Neuronal stem cell (in vitro differentiated cells): ENCODE measurements around the gene PKHD1.

ENCODE experiments used
- DNase-seq: peaks from one replicate; pipeline ENCODE4 v3.0.0-alpha.2; 2013; ENCODE audit warnings: low spot score
- H2AFZ ChIP-seq: one replicate; pipeline ENCODE4 v1.6.1; 2013; ENCODE audit warnings: mild to moderate bottlenecking, low read length, inconsistent platforms
- H2AK5ac ChIP-seq: 2 replicates; pipeline ENCODE4 v1.6.1; 2013; ENCODE audit warnings: low read depth, mild to moderate bottlenecking, inconsistent platforms, low read length, moderate library complexity, mixed read lengths
- H2BK120ac ChIP-seq: 2 replicates; pipeline ENCODE4 v1.6.1; 2013; ENCODE audit warnings: low read depth, mild to moderate bottlenecking, inconsistent platforms, low read length, moderate library complexity, mixed read lengths
- H2BK12ac ChIP-seq: one replicate; pipeline ENCODE4 v1.6.1; 2013; ENCODE audit warnings: low read length, inconsistent platforms
- H2BK15ac ChIP-seq: 2 replicates; pipeline ENCODE4 v1.6.1; 2013; ENCODE audit warnings: mild to moderate bottlenecking, low read length, inconsistent platforms, mixed read lengths
- H2BK5ac ChIP-seq: one replicate; pipeline ENCODE4 v1.6.1; 2013; ENCODE audit warnings: inconsistent platforms, mild to moderate bottlenecking, low read length, moderate library complexity
- H3K14ac ChIP-seq: one replicate; pipeline ENCODE4 v1.6.1; 2013; ENCODE audit warnings: low read length, inconsistent platforms
- H3K18ac ChIP-seq: 2 replicates; pipeline ENCODE4 v1.6.1; 2013; ENCODE audit warnings: low read length, inconsistent platforms
- H3K23ac ChIP-seq: 2 replicates; pipeline ENCODE4 v1.6.1; 2013; ENCODE audit warnings: low read depth, mild to moderate bottlenecking, mixed read lengths, low read length, inconsistent platforms; ENCODE audit not compliant: poor library complexity
- H3K27ac ChIP-seq: replicated peaks from 3 replicates; pipeline ENCODE4 v1.5.1; 2013; ENCODE audit warnings: low read length, inconsistent platforms
- H3K27me3 ChIP-seq, 3 experiments: 2 replicates each; pipeline ENCODE4 v1.6.1; 2013; ENCODE audit warnings: low read length in 3 of 3, mild to moderate bottlenecking in 2 of 3, inconsistent platforms in 1 of 3, low read depth in 1 of 3, mixed read lengths in 1 of 3, moderate library complexity in 1 of 3; ENCODE audit not compliant: control insufficient read depth in 3 of 3, insufficient read depth in 3 of 3
- H3K36me3 ChIP-seq, 2 donors: replicated peaks in 1 of 2; 2 replicates each; pipeline ENCODE4 v1.6.1; 2013; ENCODE audit warnings: low read length in 2 of 2; ENCODE audit not compliant: control insufficient read depth in 2 of 2, insufficient read depth in 2 of 2
- H3K4ac ChIP-seq: 2 replicates; pipeline ENCODE4 v1.6.1; 2013; ENCODE audit warnings: inconsistent platforms, mild to moderate bottlenecking, low read length, moderate library complexity
- H3K4me1 ChIP-seq, 2 donors: 1 replicate in 1 of 2; 2 replicates in 1 of 2; pipeline ENCODE4 v1.6.1; 2013; ENCODE audit warnings: low read length in 2 of 2, low read depth in 1 of 2; ENCODE audit not compliant: control insufficient read depth in 2 of 2, insufficient read depth in 1 of 2
- H3K4me2 ChIP-seq: one replicate; pipeline ENCODE4 v1.6.1; 2013; ENCODE audit warnings: mild to moderate bottlenecking, low read length, inconsistent platforms; ENCODE audit not compliant: insufficient read depth, poor library complexity, severe bottlenecking
- H3K4me3 ChIP-seq, 2 donors: 2 replicates each; pipeline ENCODE4 v1.5.1; 2013; ENCODE audit warnings: low read length in 2 of 2, mild to moderate bottlenecking in 2 of 2, inconsistent platforms in 1 of 2, moderate library complexity in 1 of 2
- H3K79me1 ChIP-seq: one replicate; pipeline ENCODE4 v1.6.1; 2013; ENCODE audit warnings: low read depth, mild to moderate bottlenecking, inconsistent platforms, low read length, moderate library complexity
- H3K9ac ChIP-seq: one replicate; pipeline ENCODE4 v1.6.1; 2013; ENCODE audit warnings: mild to moderate bottlenecking, low read depth, low read length, inconsistent platforms; ENCODE audit not compliant: poor library complexity
- H3K9me3 ChIP-seq, 2 donors: replicated peaks in 1 of 2; 2 replicates each; pipeline versions ENCODE3 to v1.6.1; 2013; ENCODE audit warnings: low read length in 2 of 2, mild to moderate bottlenecking in 2 of 2, inconsistent platforms in 1 of 2, low read depth in 1 of 2, mixed read lengths in 1 of 2, moderate library complexity in 1 of 2; ENCODE audit not compliant: control insufficient read depth in 2 of 2, insufficient read depth in 1 of 2
- H4K8ac ChIP-seq: one replicate; pipeline ENCODE4 v1.6.1; 2013; ENCODE audit warnings: low read depth, mild to moderate bottlenecking, inconsistent platforms, low read length, moderate library complexity
- H4K91ac ChIP-seq: one replicate; pipeline ENCODE4 v1.6.1; 2013; ENCODE audit warnings: low read length, low read depth, mild to moderate bottlenecking, inconsistent platforms; ENCODE audit not compliant: poor library complexity
- WGBS, 2 donors: extraction: QIAGEN DNeasy Blood & Tissue Kit; methylation state at CpG; one replicate each; pipeline ENCODE4 v1.1.7; 2013; ENCODE audit warnings: missing lambda C conversion rate in 2 of 2, mixed read lengths in 1 of 2; ENCODE audit not compliant: insufficient read length in 2 of 2, insufficient replicate concordance in 1 of 2; ENCODE audit errors: extremely low coverage in 2 of 2; 5-methylcytosine and 5-hydroxymethylcytosine counted together

Gene PKHD1

GRCh38 chr6:52081237-52081636, 6.2 kb downstream of the PKHD1 start:
- WGBS, 2 donors, result no CpG with 5 or more reads among the region's 4 CpGs
- no peak overlapping the region for H3K14ac ChIP-seq
- no peaks in the 10 kb centered on the region for H3K27me3 ChIP-seq
- H3K23ac ChIP-seq, result no peak overlapping the region
- H3K18ac ChIP-seq, result no peak overlapping the region
- no peaks in the 10 kb centered on the region for H3K36me3 ChIP-seq
- H4K8ac ChIP-seq, result no peak overlapping the region
- H2BK5ac ChIP-seq, result no peak overlapping the region
- no peak overlapping the region for H2AFZ ChIP-seq
- H2BK15ac ChIP-seq, result no peak overlapping the region
- H3K4ac ChIP-seq, result no peak overlapping the region
- no peak overlapping the region for H3K27ac ChIP-seq
- no peak overlapping the region for H2AK5ac ChIP-seq
- no peak overlapping the region for H3K4me3 ChIP-seq
- no peak overlapping the region for H3K9ac ChIP-seq
- H2BK12ac ChIP-seq, result no peak overlapping the region
- no peak overlapping the region for H4K91ac ChIP-seq
- H3K9me3 ChIP-seq, result no peaks in the 10 kb centered on the region
- no peak overlapping the region for H3K4me2 ChIP-seq
- no peak overlapping the region for H2BK120ac ChIP-seq
- no peak for DNase-seq
- H3K4me1 ChIP-seq, result peaks cover 0 to 9% of the 10 kb centered on the region in 2 donors
- H3K79me1 ChIP-seq, result no peaks in the 10 kb centered on the region

GRCh38 chr6:52077961-52078625, 9.3 kb downstream of the PKHD1 start:
- Histone ChIP-seq H3K79me1 (no peaks in the 10 kb centered on the region), H2AK5ac (no peak overlapping the region), H3K4me1 (peaks cover 0 to 9% of the 10 kb centered on the region in 2 donors), H2BK120ac (no peak overlapping the region), H3K18ac (no peak overlapping the region), H2BK15ac (no peak overlapping the region), H2BK12ac (no peak overlapping the region), H3K23ac (no peak overlapping the region), H3K4me3 (no peak overlapping the region), H3K36me3 (no peaks in the 10 kb centered on the region), H4K91ac (no peak overlapping the region), H3K14ac (no peak overlapping the region), H3K27ac (no peak overlapping the region), H3K9me3 (no peaks in the 10 kb centered on the region), H3K27me3 (no peaks in the 10 kb centered on the region), H3K4me2 (no peak overlapping the region), H2AFZ (no peak overlapping the region), H3K4ac (no peak overlapping the region), H2BK5ac (no peak overlapping the region), H4K8ac (no peak overlapping the region), H3K9ac (no peak overlapping the region)
- WGBS, 2 donors, result no CpG with 5 or more reads among the region's 8 CpGs
- no peak for DNase-seq

DNA sequence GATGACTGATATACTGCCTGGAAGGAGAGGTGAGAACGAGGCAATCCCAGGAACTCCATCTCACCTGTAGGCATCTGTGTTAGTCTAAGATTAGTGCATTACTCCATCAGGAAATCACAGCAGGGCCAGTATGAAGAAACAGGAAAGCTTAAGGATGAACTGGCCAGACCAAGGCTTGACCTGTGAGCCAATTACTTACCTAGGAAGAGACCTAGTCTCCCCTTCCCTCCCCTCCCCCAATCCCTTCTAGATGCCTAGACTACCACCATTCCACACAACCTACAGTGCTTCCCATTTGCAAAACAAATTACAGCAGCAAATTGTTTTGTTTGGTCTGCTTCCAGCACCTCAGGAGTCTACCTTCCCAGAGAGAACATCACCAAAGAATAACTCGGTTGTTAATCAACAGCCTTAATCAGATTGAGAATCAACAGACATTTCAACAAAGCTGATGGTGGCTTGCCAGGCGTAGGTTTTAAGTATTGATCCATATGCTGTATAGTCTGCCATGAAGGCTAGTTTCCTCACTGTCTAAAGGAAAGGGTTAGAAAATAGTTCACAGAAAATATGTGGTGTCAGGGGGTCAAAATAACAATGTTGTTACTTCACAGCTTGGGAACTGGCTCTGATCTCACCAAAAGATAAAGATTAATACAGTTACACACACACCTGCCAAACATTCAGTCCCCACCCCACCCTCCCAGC, 10.1 kb downstream of the PKHD1 start:
- Histone ChIP-seq H3K23ac (no peak overlapping the region), H4K8ac (no peak overlapping the region), H2BK12ac (no peak overlapping the region), H3K79me1 (no peaks in the 10 kb centered on the region), H2BK15ac (no peak overlapping the region), H4K91ac (no peak overlapping the region), H3K4ac (no peak overlapping the region), H3K14ac (no peak overlapping the region), H3K4me1 (peaks cover 0 to 9% of the 10 kb centered on the region in 2 donors), H2BK120ac (no peak overlapping the region), H3K36me3 (no peaks in the 10 kb centered on the region), H3K18ac (no peak overlapping the region), H3K4me3 (no peak overlapping the region), H2BK5ac (no peak overlapping the region), H3K27me3 (no peaks in the 10 kb centered on the region), H3K27ac (peak overlapping the region; percentile 33), H3K4me2 (no peak overlapping the region), H2AK5ac (no peak overlapping the region), H3K9ac (no peak overlapping the region), H3K9me3 (no peaks in the 10 kb centered on the region), H2AFZ (no peak overlapping the region)
- DNase-seq, result no peak
- no CpG with 5 or more reads among the region's 3 CpGs for WGBS, 2 donors

GRCh38 chr6:52076791-52077179, 10.6 kb downstream of the PKHD1 start:
- H3K27ac ChIP-seq, result peak overlapping the region; percentile 33
- H3K18ac ChIP-seq, result no peak overlapping the region
- H3K4ac ChIP-seq, result no peak overlapping the region
- H4K8ac ChIP-seq, result no peak overlapping the region
- H2BK12ac ChIP-seq, result no peak overlapping the region
- no peaks in the 10 kb centered on the region for H3K79me1 ChIP-seq
- no peak overlapping the region for H2AFZ ChIP-seq
- H2BK5ac ChIP-seq, result no peak overlapping the region
- H3K4me2 ChIP-seq, result no peak overlapping the region
- no peak overlapping the region for H2AK5ac ChIP-seq
- DNase-seq, result no peak
- H3K23ac ChIP-seq, result no peak overlapping the region
- H3K14ac ChIP-seq, result no peak overlapping the region
- H3K9me3 ChIP-seq, result no peaks in the 10 kb centered on the region
- no peak overlapping the region for H2BK120ac ChIP-seq
- no peak overlapping the region for H3K4me3 ChIP-seq
- no peak overlapping the region for H4K91ac ChIP-seq
- no peak overlapping the region for H3K9ac ChIP-seq
- H3K27me3 ChIP-seq, result no peaks in the 10 kb centered on the region
- peaks cover 0 to 9% of the 10 kb centered on the region in 2 donors for H3K4me1 ChIP-seq
- H2BK15ac ChIP-seq, result no peak overlapping the region
- no peaks in the 10 kb centered on the region for H3K36me3 ChIP-seq
- no CpG with 5 or more reads among the region's 4 CpGs for WGBS, 2 donors
